NCI-H2107 treated with DMSO at 0.1 percent for 48 hours (cell line): ENCODE results near the gene POT1.

ENCODE experiments used
- DNase-seq: peaks from one replicate; lab custom pipeline; 2025; ENCODE audit not compliant: unreplicated experiment; lab: John Stamatoyannopoulos, UW

The POT1 gene

DNA sequence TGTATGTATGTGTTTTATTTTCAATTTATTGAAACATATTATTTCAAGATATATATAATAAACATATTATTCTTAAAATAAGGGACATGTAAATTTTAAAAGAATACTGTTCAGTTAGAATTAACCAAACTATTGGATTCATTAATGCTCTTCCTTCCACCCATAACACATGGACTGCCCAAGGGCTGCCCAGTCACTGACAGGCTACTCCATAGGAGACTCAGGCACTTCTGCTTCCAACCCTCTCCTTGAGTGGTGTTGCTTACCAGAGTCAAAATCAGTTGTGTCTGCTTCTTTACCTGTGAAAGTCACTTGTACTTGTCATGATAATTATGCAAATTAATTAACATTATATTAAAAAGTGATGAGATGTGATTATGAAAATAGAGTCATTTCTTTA lies 154.2 kb downstream of the POT1 start:
- DNase-seq, result no peak

GRCh38 chr7:124773938-124774337 lies 155.7 kb downstream of the POT1 start:
- no peak for DNase-seq

DNA sequence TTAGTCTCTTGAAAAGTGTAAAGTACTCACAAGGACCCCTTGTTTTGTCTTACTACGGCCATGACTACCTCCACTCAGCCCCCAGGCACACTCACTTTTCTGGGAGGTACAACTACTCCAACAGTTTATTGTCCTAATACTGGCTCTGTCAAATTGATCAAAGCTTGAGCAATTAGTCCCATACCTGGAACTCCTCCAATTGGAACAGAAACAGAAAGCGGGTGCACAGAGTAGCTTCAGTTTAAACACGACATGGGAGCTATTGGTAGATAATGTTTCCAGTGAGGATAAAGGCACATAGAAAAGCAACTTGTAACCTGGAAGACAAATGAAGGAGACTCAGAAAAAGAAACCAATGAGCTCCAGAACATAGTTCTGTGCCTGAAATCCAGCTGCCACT lies 156.3 kb downstream of the POT1 start:
- DNase-seq, result no peak
